Cardiac septum (tissue), 1 donor: ENCODE results near the gene RBM39. TPM values are rescaled to one million over a fixed set of nuclear protein-coding genes. Genes with fewer than 3 reads are reported as not detected.
"Not testable (repeated sequence)": the region's sequence is repeated elsewhere in the genome, so short reads cannot be mapped to it uniquely, and the experiment has no call there.

Source experiments
- DNase-seq: peaks from one replicate; pipeline ENCODE4 v3.0.0-alpha.2; 2020; ENCODE audit warnings: low spot score
- intact Hi-C: fragments of 100-400 bp; cut with DNase I; formaldehyde crosslinking; loops from one replicate; pipeline ENCODE4 v1.14.0; 2022
- total RNA-seq: library from RNA; stranded (reverse); fragmentation: NEBNext Ultra II Directional; extraction: Animal tissue kit (Norgen Biotek cat#: 25700); gene quantifications from one replicate; pipeline ENCODE4 v1.2.1, GENCODE V29; 2021
- donor health status: DM: no; HTN: no; CAD: no.

Gene RBM39
- total RNA-seq, 1 donor from 2014 or later: 167 TPM

DNA sequence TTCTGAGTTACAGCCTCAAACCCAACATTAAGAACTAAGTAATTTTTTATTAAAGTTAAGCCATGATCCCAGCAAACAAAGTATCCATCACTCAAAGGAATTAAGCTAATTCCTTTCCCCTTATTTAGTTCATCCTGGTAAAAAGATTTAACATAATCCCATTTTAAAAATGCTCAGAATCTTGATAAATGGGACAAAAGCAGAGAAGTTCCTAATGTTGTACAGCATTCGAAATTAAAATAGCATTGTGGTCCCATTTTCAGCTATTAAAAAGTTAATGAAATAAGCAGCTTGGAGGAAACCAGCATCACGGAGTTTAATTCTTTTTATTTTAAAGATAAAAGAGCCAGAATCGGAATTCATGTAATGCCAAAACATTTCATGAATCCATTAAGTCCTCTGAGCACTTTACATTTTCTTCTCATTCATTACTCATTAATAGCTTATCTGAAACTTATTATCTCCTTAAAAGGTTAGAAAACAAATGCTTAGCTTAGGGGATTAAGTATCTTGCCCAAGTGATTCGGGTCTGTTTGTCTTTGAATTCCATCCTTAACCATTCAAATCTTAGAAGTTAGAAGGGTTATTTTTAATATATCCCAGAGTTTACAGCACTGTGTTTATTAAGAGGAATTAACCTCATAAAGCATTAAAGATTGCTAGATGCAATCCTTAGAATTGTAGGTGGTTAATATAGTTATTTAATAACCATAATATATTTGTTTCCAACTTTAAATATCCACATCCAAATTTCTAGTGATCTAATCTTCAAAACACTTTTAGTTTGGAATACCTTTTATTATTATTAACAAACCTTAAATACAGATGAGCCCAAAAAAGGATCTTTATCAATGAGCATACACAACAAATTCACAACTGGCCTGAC, 11.2 kb downstream of the RBM39 start:
- DNase-seq: no peak
- intact Hi-C loops: no loop called here

DNA sequence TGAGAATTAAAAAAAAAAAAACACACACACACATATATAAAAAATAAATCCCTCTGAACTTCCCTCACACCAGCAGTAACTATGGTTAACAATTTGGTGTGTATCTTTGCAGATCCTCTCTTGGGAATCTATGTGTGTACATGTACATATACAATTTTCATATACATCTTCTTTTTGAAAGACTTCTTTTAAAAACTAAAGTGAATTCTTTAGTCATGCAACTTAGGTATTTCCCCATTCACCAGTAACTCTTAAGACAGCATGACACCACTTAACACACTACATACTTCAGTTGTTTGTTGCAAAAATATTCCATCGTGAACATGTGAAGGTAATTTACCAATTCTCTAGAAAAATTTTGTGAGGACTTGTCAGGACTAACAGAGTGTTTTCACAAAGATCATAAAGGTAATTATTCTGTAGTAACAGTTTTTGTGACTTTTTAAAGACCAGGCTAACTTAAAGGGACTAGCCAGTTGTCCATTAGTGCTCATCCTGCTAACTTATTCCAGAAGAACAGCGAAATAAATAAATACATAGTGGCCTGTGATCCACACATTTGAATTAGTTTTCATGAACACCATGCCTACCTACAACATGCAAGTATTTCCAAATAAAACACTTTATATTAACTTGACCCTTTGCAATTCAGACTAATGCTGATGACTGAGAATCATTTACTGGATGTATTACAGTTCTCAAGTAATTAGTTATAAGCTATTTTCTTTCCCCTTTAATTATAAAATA, 12.1 kb downstream of the RBM39 start:
- DNase-seq: no peak
- intact Hi-C loops: no loop called here

- intact Hi-C loops: no loop called here
- no peak for DNase-seq
Measured at GRCh38 chr20:35729283-35729807, 12.7 kb downstream of the RBM39 start.

GRCh38 chr20:35726842-35727711, 15.0 kb downstream of the RBM39 start:
- intact Hi-C loops: no loop called here
- DNase-seq: no peak

GRCh38 chr20:35724321-35725230, 17.5 kb downstream of the RBM39 start:
- intact Hi-C loops: no loop called here
- no peak for DNase-seq

- intact Hi-C loops, DNase-seq: not testable (repeated sequence)
Measured at GRCh38 chr20:35723652-35724320, 18.3 kb downstream of the RBM39 start.

- intact Hi-C loops, DNase-seq: not testable (repeated sequence)
Measured at GRCh38 chr20:35723275-35723639, 18.8 kb downstream of the RBM39 start.

GRCh38 chr20:35721621-35722020, 20.4 kb downstream of the RBM39 start:
- intact Hi-C loops: no loop called here
- DNase-seq: no peak

DNA sequence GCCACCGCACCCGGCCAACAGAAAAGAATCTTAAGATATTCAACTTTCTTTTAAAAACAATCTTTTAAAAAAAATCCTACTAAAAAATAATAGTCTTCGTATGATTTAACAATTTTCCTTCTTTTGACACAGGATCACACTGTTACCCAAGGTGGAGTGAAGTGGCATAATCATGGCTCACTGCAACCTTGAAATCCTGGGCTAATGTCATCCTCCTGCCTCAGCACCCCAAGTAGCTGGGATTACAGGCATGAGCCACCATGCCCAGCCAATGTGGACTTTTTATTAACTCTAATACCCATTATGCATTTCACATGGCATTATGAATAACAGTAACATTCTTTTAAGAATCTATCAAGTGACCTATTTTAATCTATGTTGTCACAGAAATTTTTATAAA, 20.8 kb downstream of the RBM39 start:
- intact Hi-C loops: no loop called here

DNA sequence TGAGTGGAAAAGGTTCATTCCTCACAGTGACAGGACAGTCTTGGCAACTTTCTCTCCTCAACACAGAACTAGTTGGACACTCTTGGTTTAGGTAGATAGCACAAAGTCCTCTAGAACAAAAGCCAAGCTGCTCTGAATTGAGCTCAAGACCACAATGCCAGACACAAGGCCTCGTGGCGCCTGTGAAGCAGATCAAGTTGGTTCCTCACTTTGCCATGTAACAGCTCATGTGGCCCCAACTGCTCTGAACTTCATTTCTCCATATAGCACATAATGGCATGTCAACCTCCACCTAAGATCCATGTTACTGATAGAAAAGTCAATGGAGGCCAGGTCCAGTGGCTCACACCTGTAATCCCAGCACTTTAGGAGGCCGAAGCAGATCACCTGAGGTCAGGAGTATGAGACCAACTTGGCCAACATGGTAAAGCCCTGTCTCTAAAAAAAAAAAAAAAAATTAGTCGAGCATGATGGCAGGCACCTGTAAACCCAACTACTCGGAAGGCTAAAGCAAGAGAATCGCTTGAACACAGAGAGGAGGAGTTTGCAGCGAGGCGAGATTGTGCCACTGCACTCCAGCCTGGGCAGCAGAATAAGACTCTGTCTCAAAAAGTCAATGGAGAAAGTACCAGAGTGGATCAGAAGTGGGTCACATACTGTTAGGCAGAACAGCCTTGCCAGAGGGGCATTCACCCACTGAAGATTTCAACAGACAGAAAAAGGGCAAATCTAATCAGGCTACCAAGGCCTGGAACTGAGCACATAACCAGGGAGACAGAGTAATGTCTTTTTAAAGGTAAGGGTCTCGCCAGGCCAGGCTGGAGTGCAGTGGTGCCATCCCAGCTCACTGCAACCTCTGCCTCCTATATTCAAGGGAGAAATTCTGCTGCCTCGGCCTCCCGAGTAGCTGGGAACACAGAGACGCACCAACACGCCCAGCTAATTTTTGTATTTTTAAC, 21.6 kb downstream of the RBM39 start:
- no peak for DNase-seq
- intact Hi-C loops: no loop called here

More for the DNA sequence above, 20.8 kb downstream of the RBM39 start:
- DNase-seq: no peak

DNA sequence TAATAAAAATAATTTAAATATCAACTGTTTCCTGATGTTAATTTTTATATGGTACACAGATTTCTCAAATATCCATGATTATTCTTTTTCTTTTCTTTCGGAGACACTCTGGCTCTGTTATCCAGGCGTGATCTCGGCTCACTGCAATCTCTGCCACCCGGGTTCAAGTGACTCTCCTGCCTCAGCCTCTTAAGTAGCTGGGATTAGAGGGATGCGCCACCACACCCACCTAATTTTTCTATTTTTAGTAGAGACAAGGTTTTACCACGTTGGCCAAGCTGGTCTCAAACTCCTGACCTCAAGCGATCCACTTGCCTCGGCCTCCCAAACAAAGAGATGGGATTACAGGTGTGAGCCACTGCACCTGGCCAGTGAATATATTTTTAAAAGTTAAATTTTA, 22.3 kb downstream of the RBM39 start:
- DNase-seq: no peak
- intact Hi-C loops: no loop called here

DNA sequence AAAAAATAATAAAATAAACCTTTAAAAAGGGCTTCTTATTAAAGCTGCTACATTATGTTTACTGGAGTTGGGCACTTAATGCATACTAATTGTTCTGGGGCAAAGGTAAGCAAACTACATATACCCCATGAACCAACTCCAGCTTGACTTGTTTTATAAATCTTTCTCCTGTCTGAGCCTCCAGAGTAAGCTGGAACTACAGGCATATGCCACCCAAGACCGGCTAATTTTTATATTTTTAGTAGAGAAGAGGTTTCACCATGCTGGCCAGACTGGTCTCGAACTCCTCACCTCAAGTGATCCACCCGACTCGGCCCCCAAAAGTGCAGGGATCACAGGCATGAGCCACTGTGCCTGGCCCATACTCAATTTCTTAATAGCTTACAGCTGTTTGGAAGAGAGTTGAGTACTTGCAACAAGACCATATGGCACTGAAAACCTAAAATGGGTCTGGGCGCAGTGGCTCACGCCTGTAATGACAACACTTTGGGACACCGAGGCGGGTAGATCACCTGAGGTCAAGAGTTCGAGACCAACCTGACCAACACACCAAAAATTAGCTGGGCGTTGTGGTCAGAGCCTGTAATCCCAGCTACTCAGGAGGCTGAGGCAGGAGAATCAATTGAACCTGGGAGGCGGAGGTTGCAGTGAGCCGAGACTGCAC, 23.0 kb downstream of the RBM39 start:
- intact Hi-C loops: no loop called here
- DNase-seq: no peak

GRCh38 chr20:35718321-35718720, 23.7 kb downstream of the RBM39 start:
- intact Hi-C loops, DNase-seq: not testable (repeated sequence)

DNA sequence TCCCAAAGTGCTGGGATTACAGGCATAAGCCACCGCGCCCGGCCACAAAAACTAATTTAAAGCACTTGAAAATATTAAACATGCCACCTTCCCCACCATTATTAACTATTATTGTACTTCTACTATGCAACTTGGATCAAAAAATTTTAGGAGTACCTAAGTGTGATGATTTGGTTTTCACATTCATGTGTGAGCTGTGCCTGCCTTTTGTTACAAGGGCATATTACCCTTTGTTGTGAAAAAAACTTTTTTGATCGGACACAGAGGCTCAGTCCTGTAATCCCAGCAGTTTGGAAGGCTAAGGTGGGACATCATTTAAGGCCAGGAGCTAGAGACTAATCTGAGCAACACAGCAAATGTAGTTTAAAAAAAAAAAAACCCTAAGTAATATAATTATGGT, 25.7 kb downstream of the RBM39 start:
- intact Hi-C loops: no loop called here
- DNase-seq: no peak

DNA sequence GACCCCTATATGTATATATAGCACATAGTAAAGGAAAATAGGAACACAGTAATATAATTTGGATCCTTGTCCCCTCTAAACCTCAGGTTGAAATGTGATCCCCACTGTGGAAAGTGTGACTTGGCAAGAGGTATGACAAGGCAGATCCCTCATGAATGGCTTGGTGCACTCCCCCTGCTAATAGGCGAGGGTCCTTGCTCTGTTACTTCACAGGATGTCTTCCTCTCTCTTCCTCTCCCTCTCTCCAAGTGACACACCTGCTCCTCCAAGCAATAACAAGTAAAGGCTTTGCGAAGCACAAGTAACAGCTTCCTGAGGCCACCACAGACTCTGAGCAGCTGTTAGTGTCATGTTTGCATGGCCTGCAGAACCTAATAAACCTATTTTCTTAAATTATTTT, 26.4 kb downstream of the RBM39 start:
- intact Hi-C loops: no loop called here
- no peak for DNase-seq

DNA sequence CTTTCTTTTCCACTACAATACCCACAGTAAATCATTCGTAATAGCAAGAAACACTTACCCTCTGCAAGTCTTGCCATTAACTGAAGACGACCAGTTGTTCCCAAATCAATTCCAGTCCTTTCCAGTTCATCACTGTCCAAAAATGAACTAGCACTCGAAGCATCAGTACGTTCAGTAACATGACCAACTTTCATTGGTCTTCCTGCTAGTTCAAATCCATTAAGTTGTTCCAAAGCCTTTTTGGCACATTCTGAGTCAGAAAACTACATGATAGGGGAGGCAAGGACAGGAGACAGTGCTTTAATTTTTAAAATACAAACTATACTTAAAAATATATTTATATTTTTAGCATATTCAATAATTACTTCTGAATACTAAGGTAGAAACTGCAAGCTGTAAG, 27.9 kb downstream of the RBM39 start:
- intact Hi-C loops: no loop called here
- no peak for DNase-seq

DNA sequence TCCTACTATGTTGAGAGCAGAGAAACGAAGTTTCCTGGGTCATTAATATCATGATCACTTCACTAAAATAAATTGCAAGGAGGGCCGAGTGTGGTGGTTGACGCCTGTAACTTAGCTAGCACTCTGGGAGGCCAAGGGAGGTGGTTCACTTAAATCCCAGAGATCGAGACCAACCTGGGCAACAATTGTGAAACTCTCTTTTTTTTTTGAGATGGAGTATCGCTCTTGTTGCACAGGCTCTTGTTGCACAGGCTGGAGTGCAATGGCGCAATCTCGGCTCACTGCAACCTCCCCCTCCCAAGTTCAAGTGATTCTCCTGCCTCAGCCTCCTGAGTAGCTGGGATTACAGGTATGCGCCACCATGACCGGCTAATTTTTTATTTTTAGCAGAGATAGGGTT, 28.9 kb downstream of the RBM39 start:
- DNase-seq, intact Hi-C loops: not testable (repeated sequence)
